Testis (tissue), 3 donors: Measurements from ENCODE around the gene TTBK2. TPM values are rescaled to one million over a fixed set of nuclear protein-coding genes. Genes with fewer than 3 reads are reported as not detected.

Experiments
- DNase-seq: peaks from one replicate; pipeline ENCODE4 v3.0.0-alpha.2; 2019
- H3K27ac ChIP-seq, 2 donors: fragments of 200-600 bp; sonication (generic); one replicate each; pipeline ENCODE4 v1.5.1; 2019
- H3K27me3 ChIP-seq: fragments of 200-600 bp; sonication (generic); one replicate; pipeline ENCODE4 v1.5.1; 2019
- H3K36me3 ChIP-seq: fragments of 200-600 bp; sonication (generic); one replicate; pipeline ENCODE4 v1.5.1; 2017; ENCODE audit warnings: low read depth; ENCODE audit errors: missing control alignments
- H3K4me1 ChIP-seq: fragments of 200-600 bp; sonication (generic); one replicate; pipeline ENCODE4 v1.5.1; 2019
- H3K4me3 ChIP-seq, 2 donors: fragments of 200-600 bp; sonication (generic); one replicate each; pipeline ENCODE4 v1.5.1; 2017 to 2019
- H3K9me3 ChIP-seq: fragments of 200-600 bp; sonication (generic); one replicate; pipeline ENCODE4 v1.5.1; 2017
- CTCF ChIP-seq, 3 experiments: fragments of 450-650 bp in 2 of 3; fragments of 200-600 bp in 1 of 3; sonication (generic) in 1 of 3; IDR thresholded peaks; one replicate each; pipeline ENCODE4 v1.5.1; 2016 to 2019; ENCODE audit warnings: antibody characterized with exemption in 3 of 3, mild to moderate bottlenecking in 2 of 3, moderate library complexity in 1 of 3
- POLR2A ChIP-seq: fragments of 450-650 bp; IDR thresholded peaks from one replicate; pipeline ENCODE4 v1.6.1; 2017; ENCODE audit warnings: antibody characterized with exemption, mild to moderate bottlenecking, moderate library complexity
- WGBS, 2 donors: methylation state at CpG; one replicate each; pipeline ENCODE4 v1.1.5; 2018; 5-methylcytosine and 5-hydroxymethylcytosine counted together
- intact Hi-C: fragments of 100-400 bp; cut with DNase I; formaldehyde crosslinking; loops from one replicate; pipeline ENCODE4 v1.15.1; 2023; ENCODE audit warnings: low total_unique reads
- polyA plus RNA-seq: library from polyadenylated mRNA; stranded (reverse); fragments of 350-450 nt; fragmentation: Illumina TruSeq; extraction: RNeasy Lipid Tissue Mini Kit (QIAGEN cat#74804); gene quantifications from one replicate; pipeline ENCODE4 v1.2.3, GENCODE V29; 2014; ENCODE audit warnings: low read depth, low replicate concordance; ENCODE audit not compliant: insufficient read depth
- small RNA-seq, 2 donors: library from RNA; depleted of rRNA; stranded (forward); fragments of <200 nt; gene quantifications; one replicate each; pipeline ENCODE3, GENCODE V24; 2016
- total RNA-seq, 2 donors: library from RNA; depleted of rRNA; stranded (reverse); fragments of >200 nt; gene quantifications; one replicate each; pipeline ENCODE4 v1.2.3, GENCODE V29; 2016

The TTBK2 gene
- total and polyA plus RNA-seq, 3 donors from 2014 or later: 37.0 to 80.8 (median 53.7) TPM

- intact Hi-C loops: no loop called here
- Histone ChIP-seq H3K4me3 (no peak overlapping the region), H3K36me3 (no peaks in the 10 kb centered on the region), H3K9me3 (no peaks in the 10 kb centered on the region), H3K4me1 (no peaks in the 10 kb centered on the region), H3K27ac (no peak overlapping the region), H3K27me3 (no peaks in the 10 kb centered on the region)
- 87 to 92% methylated on average over 4 of the region's 4 CpGs for WGBS, 2 donors
- TF ChIP-seq CTCF (IDR thresholded peaks at IDR 0.05): no peak
- TF ChIP-seq POLR2A: no peak
- DNase-seq: no peak
These were observed 227.6 kb downstream of the TTBK2 start for GRCh38 chr15:42692997-42693396.

GRCh38 chr15:42692536-42692935 is 228.0 kb downstream of the TTBK2 start:
- 78% methylated on average over 1 of the region's 1 CpG; no CpG with 5 or more reads in 1 of the 2 donors for WGBS, 2 donors

DNA sequence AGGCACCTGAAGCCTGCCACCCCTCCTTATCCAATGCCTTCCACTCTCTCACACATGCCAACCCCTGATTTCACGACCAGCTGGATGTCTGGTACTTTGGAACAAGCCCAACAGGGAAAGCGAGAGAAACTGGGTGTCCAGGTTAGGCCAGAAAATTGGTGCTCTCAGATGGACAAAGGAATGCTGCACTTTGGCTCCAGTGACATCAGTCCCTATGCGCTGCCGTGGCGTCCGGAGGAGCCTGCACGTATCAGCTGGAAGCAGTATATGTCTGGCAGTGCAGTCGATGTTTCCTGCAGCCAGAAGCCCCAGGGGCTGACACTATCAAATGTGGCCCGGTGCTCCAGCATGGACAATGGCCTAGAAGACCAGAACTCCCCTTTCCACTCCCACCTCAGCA is 228.8 kb downstream of the TTBK2 start:
- no peaks in the 10 kb centered on the region for H3K36me3 ChIP-seq
- no peaks in the 10 kb centered on the region for H3K27me3 ChIP-seq
- DNase-seq: no peak
- H3K4me3 ChIP-seq: no peak overlapping the region
- intact Hi-C loops: no loop called here
- TF ChIP-seq POLR2A (no peak), CTCF (IDR thresholded peaks at IDR 0.05) (no peak)
- no peaks in the 10 kb centered on the region for H3K4me1 ChIP-seq
- 79 to 88% methylated on average over 7 to 9 of the region's 9 CpGs for WGBS, 2 donors
- H3K9me3 ChIP-seq: no peaks in the 10 kb centered on the region
- H3K27ac ChIP-seq: no peak overlapping the region

More at GRCh38 chr15:42692536-42692935, 228.0 kb downstream of the TTBK2 start:
- no peaks in the 10 kb centered on the region for H3K27me3 ChIP-seq
- H3K27ac ChIP-seq: no peak overlapping the region
- no peak for DNase-seq
- no peaks in the 10 kb centered on the region for H3K36me3 ChIP-seq
- intact Hi-C loops: no loop called here
- no peak for TF ChIP-seq POLR2A
- no peaks in the 10 kb centered on the region for H3K4me1 ChIP-seq
- no peak overlapping the region for H3K4me3 ChIP-seq
- H3K9me3 ChIP-seq: no peaks in the 10 kb centered on the region

GRCh38 chr15:42691308-42691707 is 229.3 kb downstream of the TTBK2 start:
- WGBS, 2 donors: 44 to 70% methylated on average over 4 of the region's 4 CpGs
- H3K9me3 ChIP-seq: no peaks in the 10 kb centered on the region
- TF ChIP-seq POLR2A (no peak), CTCF (IDR thresholded peaks at IDR 0.05) (no peak)
- DNase-seq: peak; percentile 33
- H3K36me3 ChIP-seq: no peaks in the 10 kb centered on the region
- no peaks in the 10 kb centered on the region for H3K27me3 ChIP-seq
- no peak overlapping the region for H3K4me3 ChIP-seq
- H3K4me1 ChIP-seq: no peaks in the 10 kb centered on the region
- H3K27ac ChIP-seq: no peak overlapping the region
- intact Hi-C loops: no loop called here

Small RNA genes lying within 50 kb of the gene (small RNA-seq; reads per million reads assigned to genes)
- 0 reads per million in 2 donors for gene KRT8P50

Other genes with a start within 250 kb of the TTBK2 start
- 10 to 100 TPM; 27.5 to 43.5 TPM for gene CDAN1, start 183.7 kb downstream of the TTBK2 start, total RNA-seq
- gene CDAN1, start 183.7 kb downstream of the TTBK2 start, polyA plus RNA-seq: 17.1 TPM
- gene UBR1, start 185.3 kb upstream of the TTBK2 start, total RNA-seq: 10 to 100 TPM; 36.5 to 40.7 TPM
- 21.3 TPM for gene UBR1, start 185.3 kb upstream of the TTBK2 start, polyA plus RNA-seq
- gene TMEM62, start 212.8 kb upstream of the TTBK2 start, total RNA-seq: 10 to 100 TPM; 22.8 to 29.0 TPM
- 8.3 TPM for gene TMEM62, start 212.8 kb upstream of the TTBK2 start, polyA plus RNA-seq